Measurements from ENCODE around the gene ADAM29. TPM values are rescaled to one million over a fixed set of nuclear protein-coding genes. Genes with fewer than 3 reads are reported as not detected.
"Not testable (repeated sequence)": the region's sequence is repeated elsewhere in the genome, so short reads cannot be mapped to it uniquely, and the experiment has no call there.

The ADAM29 gene
- total RNA-seq, 4 donors from 2014 or later = not detected

DNA sequence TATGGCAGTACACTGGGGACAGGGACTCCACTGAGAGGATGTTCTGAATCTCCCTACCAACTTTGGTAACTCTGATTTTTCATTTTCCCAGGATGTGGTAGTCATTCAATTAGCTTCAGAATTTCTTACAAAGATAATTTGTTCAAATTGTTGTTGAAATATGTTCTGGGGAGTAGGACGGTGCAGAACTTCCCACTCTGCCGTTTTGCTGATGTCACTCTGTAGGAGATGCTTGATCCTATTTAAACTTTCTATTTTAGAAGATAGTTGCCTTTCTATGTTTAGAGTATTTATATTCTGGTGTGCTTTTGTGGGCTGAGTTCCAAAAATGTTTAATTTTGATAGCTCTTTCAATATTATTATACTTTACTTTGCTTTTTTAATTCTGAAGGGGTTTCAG, 55.2 kb downstream of the ADAM29 start:
- in situ Hi-C loops (cut with MboI; ENCODE audit: low sequenced_read_pairs in 4 of 4) = no loop called here
- ATAC-seq (no peak), DNase-seq (no peak)
- no peaks in the 10 kb centered on the region for H3K27me3 ChIP-seq
- no peak overlapping the region for H3K27ac ChIP-seq
- no peak overlapping the region for H3K4me3 ChIP-seq
- intact Hi-C loops (cut with DNase I; ENCODE audit: low total_unique reads) = no loop called here
- no peak for TF ChIP-seq POLR2A (IDR thresholded peaks at IDR 0.05)
- TF ChIP-seq, protein P1, sequence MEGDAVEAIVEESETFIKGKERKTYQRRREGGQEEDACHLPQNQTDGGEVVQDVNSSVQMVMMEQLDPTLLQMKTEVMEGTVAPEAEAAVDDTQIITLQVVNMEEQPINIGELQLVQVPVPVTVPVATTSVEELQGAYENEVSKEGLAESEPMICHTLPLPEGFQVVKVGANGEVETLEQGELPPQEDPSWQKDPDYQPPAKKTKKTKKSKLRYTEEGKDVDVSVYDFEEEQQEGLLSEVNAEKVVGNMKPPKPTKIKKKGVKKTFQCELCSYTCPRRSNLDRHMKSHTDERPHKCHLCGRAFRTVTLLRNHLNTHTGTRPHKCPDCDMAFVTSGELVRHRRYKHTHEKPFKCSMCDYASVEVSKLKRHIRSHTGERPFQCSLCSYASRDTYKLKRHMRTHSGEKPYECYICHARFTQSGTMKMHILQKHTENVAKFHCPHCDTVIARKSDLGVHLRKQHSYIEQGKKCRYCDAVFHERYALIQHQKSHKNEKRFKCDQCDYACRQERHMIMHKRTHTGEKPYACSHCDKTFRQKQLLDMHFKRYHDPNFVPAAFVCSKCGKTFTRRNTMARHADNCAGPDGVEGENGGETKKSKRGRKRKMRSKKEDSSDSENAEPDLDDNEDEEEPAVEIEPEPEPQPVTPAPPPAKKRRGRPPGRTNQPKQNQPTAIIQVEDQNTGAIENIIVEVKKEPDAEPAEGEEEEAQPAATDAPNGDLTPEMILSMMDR (IDR thresholded peaks at IDR 0.05 in 4 of 5, conservative IDR thresholded peaks at IDR 0.05 in 1 of 5) = no peak
- H3K36me3 ChIP-seq = no peaks in the 10 kb centered on the region
- no peaks in the 10 kb centered on the region for H3K9me3 ChIP-seq
- H3K4me1 ChIP-seq = no peaks in the 10 kb centered on the region

DNA sequence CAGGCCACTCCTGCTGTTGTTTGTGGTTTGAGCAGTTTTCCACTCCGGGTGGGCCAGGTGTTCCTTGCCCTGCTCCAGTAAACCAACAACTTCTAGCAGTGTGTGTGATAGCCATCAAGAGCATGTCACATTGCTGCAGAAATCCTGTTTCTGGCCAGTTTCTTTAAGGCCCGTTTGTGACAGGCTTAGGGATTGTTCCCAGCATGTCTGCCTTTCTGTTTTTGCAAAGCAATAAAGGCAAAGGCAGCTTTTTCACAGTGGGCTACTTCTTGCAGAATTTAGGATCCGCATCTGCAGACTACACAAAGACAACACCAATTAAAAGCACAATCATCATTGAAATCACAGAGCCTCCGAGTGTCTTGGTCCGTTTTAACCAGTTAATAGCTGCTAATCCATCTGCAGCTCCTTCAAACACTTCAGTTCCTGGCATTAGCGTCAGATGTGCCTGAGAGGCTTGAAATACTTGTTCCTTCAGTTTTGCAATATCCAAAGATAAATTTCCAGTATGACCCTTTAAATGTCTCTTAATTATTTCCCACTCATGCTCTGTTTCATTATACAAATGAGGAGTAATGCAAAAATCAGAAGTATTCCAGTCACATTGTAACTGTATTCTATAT, 65.1 kb downstream of the ADAM29 start:
- Histone ChIP-seq H3K36me3 (no peaks in the 10 kb centered on the region), H3K4me3 (no peak overlapping the region), H3K9me3 (no peaks in the 10 kb centered on the region), H3K27ac (no peak overlapping the region), H3K4me1 (no peaks in the 10 kb centered on the region), H3K27me3 (no peaks in the 10 kb centered on the region)
- in situ Hi-C loops (cut with MboI; ENCODE audit: low sequenced_read_pairs in 4 of 4) (no loop called here), intact Hi-C loops (cut with DNase I; ENCODE audit: low total_unique reads) (no loop called here)
- DNase-seq = no peak
- TF ChIP-seq POLR2A (IDR thresholded peaks at IDR 0.05) = no peak
- TF ChIP-seq, protein P1 (IDR thresholded peaks at IDR 0.05 in 4 of 5, conservative IDR thresholded peaks at IDR 0.05 in 1 of 5) = no peak
- ATAC-seq = no peak

DNA sequence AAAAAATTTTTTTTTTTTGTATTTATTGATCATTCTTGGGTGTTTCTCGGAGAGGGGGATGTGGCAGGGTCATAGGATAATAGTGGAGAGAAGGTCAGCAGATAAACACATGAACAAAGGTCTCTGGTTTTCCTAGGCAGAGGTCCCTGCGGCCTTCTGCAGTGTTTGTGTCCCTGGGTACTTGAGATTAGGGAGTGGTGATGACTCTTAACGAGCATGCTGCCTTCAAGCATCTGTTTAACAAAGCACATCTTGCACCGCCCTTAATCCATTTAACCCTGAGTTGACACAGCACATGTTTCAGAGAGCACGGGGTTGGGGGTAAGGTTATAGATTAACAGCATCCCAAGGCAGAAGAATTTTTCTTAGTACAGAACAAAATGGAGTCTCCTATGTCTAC, 65.7 kb downstream of the ADAM29 start:
- intact Hi-C loops (cut with DNase I; ENCODE audit: low total_unique reads); H3K9me3 ChIP-seq; H3K36me3 ChIP-seq; H3K27ac ChIP-seq; H3K27me3 ChIP-seq; ATAC-seq; in situ Hi-C loops (cut with MboI; ENCODE audit: low sequenced_read_pairs in 4 of 4); DNase-seq; H3K4me1 ChIP-seq; H3K4me3 ChIP-seq: not testable (repeated sequence)

DNA sequence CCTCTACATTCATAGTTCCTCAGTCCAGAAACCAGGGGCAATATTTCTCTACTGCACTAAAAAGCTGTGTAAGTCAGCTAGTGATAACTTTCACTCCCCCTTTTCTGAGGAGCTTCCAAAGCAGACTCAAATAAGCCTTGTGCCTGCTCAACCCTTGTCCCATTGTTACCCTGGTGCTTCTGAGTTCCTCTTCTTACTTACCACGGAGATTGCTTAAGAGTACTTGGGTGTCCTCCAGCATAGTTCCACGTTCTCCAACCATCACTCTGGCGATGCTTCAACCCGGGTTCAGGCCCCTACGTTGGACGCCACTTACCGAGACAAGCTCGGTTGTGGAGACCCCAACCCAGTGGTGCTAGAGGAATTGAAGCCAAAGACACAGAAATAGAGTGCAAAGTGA, 71.6 kb downstream of the ADAM29 start:
- Histone ChIP-seq H3K27ac (no peak overlapping the region), H3K4me1 (no peaks in the 10 kb centered on the region), H3K9me3 (no peaks in the 10 kb centered on the region), H3K36me3 (no peaks in the 10 kb centered on the region), H3K27me3 (no peaks in the 10 kb centered on the region), H3K4me3 (no peak overlapping the region)
- no peak for ATAC-seq
- intact Hi-C loops (cut with DNase I; ENCODE audit: low total_unique reads) = no loop called here
- TF ChIP-seq, protein P1 (IDR thresholded peaks at IDR 0.05 in 4 of 5, conservative IDR thresholded peaks at IDR 0.05 in 1 of 5) = no peak
- TF ChIP-seq POLR2A (IDR thresholded peaks at IDR 0.05) = no peak
- in situ Hi-C loops (cut with MboI; ENCODE audit: low sequenced_read_pairs in 4 of 4) = no loop called here
- DNase-seq = no peak

DNA sequence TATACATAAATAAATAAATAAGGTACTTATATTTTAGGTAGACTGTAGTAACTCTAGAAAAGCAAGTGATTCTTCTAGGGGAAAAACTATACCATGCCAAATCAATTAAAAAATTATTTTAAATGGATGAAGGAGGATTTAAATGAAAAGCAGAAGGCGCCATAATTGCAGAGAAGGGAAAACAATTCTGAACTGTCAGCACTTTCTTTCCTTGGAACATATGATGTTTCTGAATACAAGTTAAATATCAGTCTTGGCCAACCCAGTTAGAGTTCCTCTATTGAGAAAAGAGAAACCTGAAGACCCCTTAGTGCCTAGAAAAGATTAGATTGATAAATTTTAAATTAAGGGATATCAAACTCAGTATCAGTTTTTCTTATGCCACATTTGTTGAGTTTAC, 75.8 kb downstream of the ADAM29 start:
- H3K27me3 ChIP-seq = no peaks in the 10 kb centered on the region
- in situ Hi-C loops (cut with MboI; ENCODE audit: low sequenced_read_pairs in 4 of 4) (no loop called here), intact Hi-C loops (cut with DNase I; ENCODE audit: low total_unique reads) (no loop called here)
- no peaks in the 10 kb centered on the region for H3K9me3 ChIP-seq
- no peaks in the 10 kb centered on the region for H3K36me3 ChIP-seq
- no peak overlapping the region for H3K27ac ChIP-seq
- DNase-seq (no peak), ATAC-seq (no peak)
- TF ChIP-seq POLR2A (IDR thresholded peaks at IDR 0.05) = no peak
- TF ChIP-seq, protein P1 (IDR thresholded peaks at IDR 0.05 in 4 of 5, conservative IDR thresholded peaks at IDR 0.05 in 1 of 5) = no peak
- H3K4me1 ChIP-seq = no peaks in the 10 kb centered on the region
- H3K4me3 ChIP-seq = no peak overlapping the region

All from gastrocnemius medialis (tissue), 4 donors.